ENCODE results near the gene SPOCK1.

SPOCK1 gene

GRCh38 chr5:137091472-137091871 lies 407.7 kb downstream of the SPOCK1 start:
- no peak overlapping the region for H3K4me3 ChIP-seq (ENCODE audit: low read depth, low read length)

GRCh38 chr5:137090721-137091120 lies 408.4 kb downstream of the SPOCK1 start:
- TF ChIP-seq CTCF (IDR thresholded peaks at IDR 0.05; ENCODE audit: borderline replicate concordance, insufficient read depth, low read depth, low read length), result no peak
- no peak overlapping the region for H3K4me3 ChIP-seq (ENCODE audit: low read depth, low read length)

More at GRCh38 chr5:137091472-137091871, 407.7 kb downstream of the SPOCK1 start:
- TF ChIP-seq CTCF (IDR thresholded peaks at IDR 0.05; ENCODE audit: borderline replicate concordance, insufficient read depth, low read depth, low read length), result no peak

GRCh38 chr5:137090151-137090550 lies 409.0 kb downstream of the SPOCK1 start:
- no peak overlapping the region for H3K4me3 ChIP-seq (ENCODE audit: low read depth, low read length)
- TF ChIP-seq CTCF (IDR thresholded peaks at IDR 0.05; ENCODE audit: borderline replicate concordance, insufficient read depth, low read depth, low read length), result no peak

GRCh38 chr5:137088175-137088574 lies 411.0 kb downstream of the SPOCK1 start:
- TF ChIP-seq CTCF (IDR thresholded peaks at IDR 0.05; ENCODE audit: borderline replicate concordance, insufficient read depth, low read depth, low read length), result no peak
- no peak overlapping the region for H3K4me3 ChIP-seq (ENCODE audit: low read depth, low read length)

- TF ChIP-seq CTCF (IDR thresholded peaks at IDR 0.05; ENCODE audit: borderline replicate concordance, insufficient read depth, low read depth, low read length), result no peak
- H3K4me3 ChIP-seq (ENCODE audit: low read depth, low read length), result no peak overlapping the region
Measured at GRCh38 chr5:137086342-137086741, 412.8 kb downstream of the SPOCK1 start.

GRCh38 chr5:137085206-137085605 lies 413.9 kb downstream of the SPOCK1 start:
- TF ChIP-seq CTCF (IDR thresholded peaks at IDR 0.05; ENCODE audit: borderline replicate concordance, insufficient read depth, low read depth, low read length), result no peak
- no peak overlapping the region for H3K4me3 ChIP-seq (ENCODE audit: low read depth, low read length)

GRCh38 chr5:137084016-137084415 lies 415.1 kb downstream of the SPOCK1 start:
- no peak overlapping the region for H3K4me3 ChIP-seq (ENCODE audit: low read depth, low read length)
- no peak for TF ChIP-seq CTCF (IDR thresholded peaks at IDR 0.05; ENCODE audit: borderline replicate concordance, insufficient read depth, low read depth, low read length)

Data from GM12875 (cell line).